HG03342 (cell line): ENCODE results near the gene TSFM.

Source experiments
- ATAC-seq: cut with Tn5 transposase; IDR thresholded peaks from one replicate; pipeline ENCODE4 v1.9.1; 2021; ENCODE audit warnings: mild to moderate bottlenecking, moderate library complexity; ENCODE audit not compliant: unreplicated experiment

Gene TSFM

GRCh38 chr12:57782608-57783465, at the start of gene TSFM:
Gene TSFM, plus strand, starts transcription at chr12:57782787. Its CDS starts 15 bp downstream, at chr12:57782802.
- peak; percentile 80 for ATAC-seq

- no peak for ATAC-seq
These were observed 48.7 kb upstream of the TSFM start for GRCh38 chr12:57733928-57734327.

GRCh38 chr12:57734591-57734990, 48.0 kb upstream of the TSFM start:
- ATAC-seq = no peak

- no peak for ATAC-seq
These were observed 47.3 kb upstream of the TSFM start for GRCh38 chr12:57735198-57735855.

- no peak for ATAC-seq
These were observed 46.4 kb upstream of the TSFM start for GRCh38 chr12:57735952-57736740.

GRCh38 chr12:57736741-57737466, 45.7 kb upstream of the TSFM start:
- no peak for ATAC-seq

GRCh38 chr12:57737467-57738460, 44.8 kb upstream of the TSFM start:
- ATAC-seq = no peak

- no peak for ATAC-seq
These were observed 43.8 kb upstream of the TSFM start, which contains the start of gene AGAP2 for GRCh38 chr12:57738661-57739237. Gene AGAP2, minus strand, starts transcription at chr12:57738742. Its CDS starts 496 bp downstream, at chr12:57738246.

GRCh38 chr12:57739387-57739786, 43.2 kb upstream of the TSFM start:
- ATAC-seq = no peak

GRCh38 chr12:57739914-57740538, 42.6 kb upstream of the TSFM start:
- no peak for ATAC-seq

GRCh38 chr12:57740656-57741412, 41.8 kb upstream of the TSFM start:
- ATAC-seq = peak; percentile 54

GRCh38 chr12:57741413-57741789, 41.2 kb upstream of the TSFM start:
- ATAC-seq = no peak

- peak; percentile 49 for ATAC-seq
These were observed 40.5 kb upstream of the TSFM start for GRCh38 chr12:57741844-57742738.

- no peak for ATAC-seq
These were observed 38.8 kb upstream of the TSFM start for GRCh38 chr12:57743769-57744168.

- ATAC-seq = peak; percentile 37
These were observed 38.3 kb upstream of the TSFM start for GRCh38 chr12:57744194-57744776.

GRCh38 chr12:57744777-57745484, 37.7 kb upstream of the TSFM start, which contains the start of gene TSPAN31:
Gene TSPAN31, plus strand, starts transcription at chr12:57745039. Its CDS starts 116 bp downstream, at chr12:57745155.
- ATAC-seq = peak; percentile 78
